Esophagus squamous epithelium (tissue), 4 donors: Measurements from ENCODE around the gene TUBA3E.

Experiments
- CTCF ChIP-seq, 6 experiments: fragments of 450-650 bp in 4 of 6; fragments of 200-600 bp in 2 of 6; sonication (generic) in 2 of 6; IDR thresholded peaks; one replicate each; pipeline ENCODE4 v1.5.1; 2016 to 2019; ENCODE audit warnings: antibody characterized with exemption in 6 of 6, mild to moderate bottlenecking in 4 of 6, moderate library complexity in 4 of 6
- POLR2A ChIP-seq, 4 donors: fragments of 450-650 bp; IDR thresholded peaks; one replicate each; pipeline ENCODE4 v1.6.1; 2017; ENCODE audit warnings: antibody characterized with exemption in 4 of 4, mild to moderate bottlenecking in 4 of 4, moderate library complexity in 3 of 4

DNA sequence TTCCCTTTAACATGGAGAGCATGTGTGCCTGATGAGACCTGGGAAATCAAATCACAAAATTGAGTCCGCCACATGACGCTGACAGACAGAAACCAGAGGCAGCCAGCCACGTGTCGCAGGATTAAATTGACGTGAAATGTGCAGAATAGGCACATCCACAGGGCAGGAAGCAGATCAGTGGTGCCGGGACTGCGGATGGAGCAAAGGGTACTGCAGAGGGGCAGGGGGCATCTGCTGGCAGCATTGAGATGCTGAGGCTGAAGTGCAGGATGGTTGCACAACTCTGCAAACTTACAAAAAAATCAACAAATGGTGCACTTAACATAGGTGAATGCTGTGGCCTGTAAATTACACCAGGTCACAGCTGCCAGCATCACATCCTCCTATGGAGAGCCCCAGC, 48.2 kb upstream of the TUBA3E start:
- TF ChIP-seq CTCF (IDR thresholded peaks at IDR 0.05) (no peak), POLR2A (IDR thresholded peaks at IDR 0.05) (no peak)
